ENCODE results near the gene LARP6. TPM values are rescaled to one million over a fixed set of nuclear protein-coding genes. Genes with fewer than 3 reads are reported as not detected.

The LARP6 gene
- total and polyA plus RNA-seq, 2 donors from 2014 or later, result 21.0 to 62.8 TPM

DNA sequence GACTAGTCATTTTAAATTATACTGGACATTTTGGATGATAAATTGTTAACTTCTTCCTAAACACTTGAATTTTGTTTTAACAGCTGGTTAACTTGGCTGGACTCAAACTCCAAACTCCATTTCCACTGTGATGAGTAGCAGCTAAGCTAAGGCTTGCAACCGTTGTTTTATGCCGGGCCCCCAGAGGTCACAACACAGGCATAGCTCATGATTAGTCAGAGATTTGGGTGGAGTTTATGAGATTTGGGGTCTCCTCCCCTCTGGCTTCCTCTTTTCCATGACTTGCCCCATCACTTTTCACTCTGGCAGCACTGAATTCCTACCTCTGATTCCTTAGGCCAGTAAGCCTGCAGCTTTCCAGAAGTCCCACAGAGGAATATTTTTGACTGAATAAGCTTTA lies 25.4 kb upstream of the LARP6 start:
- intact Hi-C loops (cut with DNase I), result no loop called here
- no peak overlapping the region for H3K9ac ChIP-seq (ENCODE audit: low read length in 3 of 3)
- no peaks in the 10 kb centered on the region for H3K27me3 ChIP-seq (ENCODE audit: control insufficient read depth, insufficient read depth, low read length)
- peak in 1 of 5 donors; percentile 51 for DNase-seq
- no peak overlapping the region for H3K4me3 ChIP-seq (ENCODE audit: low read length in 3 of 3)
- no peak for FAIRE-seq
- H3K4me1 ChIP-seq (ENCODE audit: control insufficient read depth in 2 of 3, insufficient read depth in 2 of 3, low read depth in 1 of 3, low read length in 3 of 3), result no peaks in the 10 kb centered on the region
- no peaks in the 10 kb centered on the region for H3K36me3 ChIP-seq (ENCODE audit: control insufficient read depth in 2 of 3, insufficient read depth in 3 of 3, low read length in 3 of 3)
- no peaks in the 10 kb centered on the region for H3K9me3 ChIP-seq (ENCODE audit: control insufficient read depth in 2 of 3, insufficient read depth in 1 of 3, low read length in 3 of 3)
- TF ChIP-seq, protein P1, sequence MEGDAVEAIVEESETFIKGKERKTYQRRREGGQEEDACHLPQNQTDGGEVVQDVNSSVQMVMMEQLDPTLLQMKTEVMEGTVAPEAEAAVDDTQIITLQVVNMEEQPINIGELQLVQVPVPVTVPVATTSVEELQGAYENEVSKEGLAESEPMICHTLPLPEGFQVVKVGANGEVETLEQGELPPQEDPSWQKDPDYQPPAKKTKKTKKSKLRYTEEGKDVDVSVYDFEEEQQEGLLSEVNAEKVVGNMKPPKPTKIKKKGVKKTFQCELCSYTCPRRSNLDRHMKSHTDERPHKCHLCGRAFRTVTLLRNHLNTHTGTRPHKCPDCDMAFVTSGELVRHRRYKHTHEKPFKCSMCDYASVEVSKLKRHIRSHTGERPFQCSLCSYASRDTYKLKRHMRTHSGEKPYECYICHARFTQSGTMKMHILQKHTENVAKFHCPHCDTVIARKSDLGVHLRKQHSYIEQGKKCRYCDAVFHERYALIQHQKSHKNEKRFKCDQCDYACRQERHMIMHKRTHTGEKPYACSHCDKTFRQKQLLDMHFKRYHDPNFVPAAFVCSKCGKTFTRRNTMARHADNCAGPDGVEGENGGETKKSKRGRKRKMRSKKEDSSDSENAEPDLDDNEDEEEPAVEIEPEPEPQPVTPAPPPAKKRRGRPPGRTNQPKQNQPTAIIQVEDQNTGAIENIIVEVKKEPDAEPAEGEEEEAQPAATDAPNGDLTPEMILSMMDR (IDR thresholded peaks at IDR 0.05; ENCODE audit: borderline replicate concordance, extremely low read depth, insufficient read depth), result no peak
- H3K27ac ChIP-seq (ENCODE audit: low read depth in 2 of 2, low read length in 2 of 2), result no peak overlapping the region

DNA sequence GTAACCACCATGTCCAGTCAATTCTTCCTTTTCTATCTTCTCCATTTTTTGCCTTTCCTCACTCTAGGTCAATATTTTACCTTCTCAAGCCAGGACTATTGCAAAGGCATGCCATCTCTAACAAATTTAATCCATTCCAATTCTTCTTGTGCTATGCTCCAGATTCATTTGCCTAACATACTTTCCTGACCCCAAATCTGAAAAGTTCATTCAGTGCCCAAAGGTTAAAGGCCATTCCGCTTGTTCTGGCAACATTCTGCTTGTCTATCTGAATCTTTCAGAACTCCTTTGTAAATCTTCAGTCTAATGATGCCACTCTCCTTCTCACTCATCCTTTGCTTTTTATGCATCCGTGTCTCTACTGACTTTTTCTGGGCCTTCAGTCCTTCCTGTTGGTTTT lies 22.7 kb upstream of the LARP6 start:
- Histone ChIP-seq H3K27ac (ENCODE audit: low read depth in 2 of 2, low read length in 2 of 2) (no peak overlapping the region), H3K4me3 (ENCODE audit: low read length in 3 of 3) (no peak overlapping the region), H3K27me3 (ENCODE audit: control insufficient read depth, insufficient read depth, low read length) (no peaks in the 10 kb centered on the region), H3K9me3 (ENCODE audit: control insufficient read depth in 2 of 3, insufficient read depth in 1 of 3, low read length in 3 of 3) (no peaks in the 10 kb centered on the region), H3K36me3 (ENCODE audit: control insufficient read depth in 2 of 3, insufficient read depth in 3 of 3, low read length in 3 of 3) (no peaks in the 10 kb centered on the region), H3K4me1 (ENCODE audit: control insufficient read depth in 2 of 3, insufficient read depth in 2 of 3, low read depth in 1 of 3, low read length in 3 of 3) (no peaks in the 10 kb centered on the region), H3K9ac (ENCODE audit: low read length in 3 of 3) (no peak overlapping the region)
- intact Hi-C loops (cut with DNase I), result no loop called here
- DNase-seq, result no peak
- TF ChIP-seq, protein P1 (IDR thresholded peaks at IDR 0.05; ENCODE audit: borderline replicate concordance, extremely low read depth, insufficient read depth), result no peak
- FAIRE-seq, result no peak

DNA sequence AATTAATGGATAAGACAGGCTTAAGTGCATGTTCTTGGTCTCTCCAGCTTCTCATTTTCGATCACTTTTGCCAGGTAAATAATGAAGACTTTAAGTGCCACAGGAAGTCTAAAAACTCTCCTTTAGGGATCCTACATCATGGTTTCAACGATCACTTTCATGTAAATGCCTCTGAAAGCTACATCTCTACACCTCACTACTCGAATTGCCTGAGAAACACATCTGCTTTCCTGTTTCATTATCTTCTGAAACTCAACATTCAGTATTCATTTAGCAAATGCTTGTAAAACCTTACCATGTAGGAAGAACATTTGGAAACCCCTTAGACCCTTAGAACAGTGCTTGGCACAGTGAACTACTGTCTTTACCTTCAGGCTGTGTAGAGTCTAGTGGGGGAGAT lies 22.1 kb upstream of the LARP6 start:
- DNase-seq (no peak), FAIRE-seq (no peak)
- intact Hi-C loops (cut with DNase I), result no loop called here
- TF ChIP-seq, protein P1 (IDR thresholded peaks at IDR 0.05; ENCODE audit: borderline replicate concordance, extremely low read depth, insufficient read depth), result no peak
- Histone ChIP-seq H3K4me3 (ENCODE audit: low read length in 3 of 3) (no peak overlapping the region), H3K27me3 (ENCODE audit: control insufficient read depth, insufficient read depth, low read length) (no peaks in the 10 kb centered on the region), H3K4me1 (ENCODE audit: control insufficient read depth in 2 of 3, insufficient read depth in 2 of 3, low read depth in 1 of 3, low read length in 3 of 3) (no peaks in the 10 kb centered on the region), H3K9me3 (ENCODE audit: control insufficient read depth in 2 of 3, insufficient read depth in 1 of 3, low read length in 3 of 3) (no peaks in the 10 kb centered on the region), H3K9ac (ENCODE audit: low read length in 3 of 3) (no peak overlapping the region), H3K36me3 (ENCODE audit: control insufficient read depth in 2 of 3, insufficient read depth in 3 of 3, low read length in 3 of 3) (no peaks in the 10 kb centered on the region), H3K27ac (ENCODE audit: low read depth in 2 of 2, low read length in 2 of 2) (no peak overlapping the region)
